GM12878 (cell line): ENCODE data around the gene CAPSL. TPM values are rescaled to one million over a fixed set of nuclear protein-coding genes. Genes with fewer than 3 reads are reported as not detected.

ENCODE experiments used
- ATAC-seq: fragments of 200-7000 bp; cut with Tn5 transposase; 3 replicates; pipeline ENCODE4 v1.9.1; 2020; ENCODE audit warnings: mild to moderate bottlenecking, moderate library complexity
- BruUV-seq: library from RNA; stranded (reverse); fragments of 400-500 nt; replicated peaks from 2 replicates; lab custom pipeline; 2021; lab: Mats Ljungman, UMichigan
- CTCF ChIA-PET: fragments of 300-600 bp; sonication (Branson Sonifier 250); formaldehyde crosslinking; extraction: SDS; loops from one replicate; lab custom pipeline; 2021; ENCODE audit warnings: inconsistent platforms; lab: Yijun Ruan, JAX
- POLR2A ChIA-PET: fragments of 350-600 bp; formaldehyde crosslinking; extraction: SDS; loops from one replicate; lab custom pipeline; 2021; ENCODE audit warnings: inconsistent platforms; lab: Charles Lee
- RAD21 ChIA-PET: fragments of 300-600 bp; sonication (Branson Sonifier 250); formaldehyde crosslinking; loops from one replicate; lab custom pipeline; 2023; ENCODE audit warnings: antibody characterized with exemption; ENCODE audit not compliant: unreplicated experiment; lab: Charles Lee
- SMC1A ChIA-PET: fragments of 300-600 bp; sonication (Branson Sonifier 250); formaldehyde crosslinking; loops from one replicate; lab custom pipeline; 2023; ENCODE audit not compliant: unreplicated experiment, uncharacterized antibody; lab: Charles Lee
- DNase-seq: peaks from one replicate; pipeline ENCODE4 v3.0.0-alpha.2; 2011; ENCODE audit warnings: low read depth, low spot score
- FAIRE-seq: peaks from 3 replicates; lab custom pipeline; 2011; peaks lifted over from hg19 to GRCh38; lab: Jason Lieb, UNC
- H2AFZ ChIP-seq: 2 replicates; pipeline ENCODE4 v1.6.0; 2011; ENCODE audit warnings: low read depth, low read length, control low read depth; ENCODE audit not compliant: control insufficient read depth
- H3K27ac ChIP-seq: 2 replicates; pipeline ENCODE4 v1.5.1; 2011; ENCODE audit warnings: control low read depth; ENCODE audit not compliant: control insufficient read depth, insufficient read depth
- H3K27me3 ChIP-seq, 2 experiments: replicated peaks in 1 of 2; 2 replicates each; pipeline versions ENCODE4 v1.6.0 to v1.6.1; 2011; ENCODE audit warnings: low read length in 1 of 2; ENCODE audit not compliant: control insufficient read depth in 2 of 2, insufficient read depth in 2 of 2
- H3K36me3 ChIP-seq, 2 experiments: 2 replicates each; pipeline ENCODE4 v1.5.1; 2011; ENCODE audit warnings: low read length in 1 of 2; ENCODE audit not compliant: control insufficient read depth in 2 of 2, insufficient read depth in 2 of 2
- H3K4me1 ChIP-seq: 2 replicates; pipeline ENCODE4 v1.6.1; 2011; ENCODE audit warnings: mild to moderate bottlenecking, low read length, moderate library complexity, mixed read lengths; ENCODE audit not compliant: control insufficient read depth, insufficient read depth
- H3K4me2 ChIP-seq: 2 replicates; pipeline ENCODE4 v1.6.0; 2011; ENCODE audit warnings: control low read depth; ENCODE audit not compliant: control insufficient read depth, insufficient read depth
- H3K4me3 ChIP-seq: fragments of 200-600 bp; sonication (generic); 2 replicates; pipeline ENCODE4 v1.5.1; 2016
- H3K79me2 ChIP-seq: 2 replicates; pipeline ENCODE4 v1.6.0; 2011; ENCODE audit warnings: low read length; ENCODE audit not compliant: control insufficient read depth, insufficient read depth
- H3K9ac ChIP-seq: 2 replicates; pipeline ENCODE4 v1.8.0; 2011; ENCODE audit warnings: low read length, control low read depth, mixed read lengths; ENCODE audit not compliant: control insufficient read depth, insufficient read depth
- H3K9me3 ChIP-seq: replicated peaks from 3 replicates; pipeline ENCODE4 v1.5.1; 2011; ENCODE audit warnings: mild to moderate bottlenecking, low read length; ENCODE audit not compliant: control insufficient read depth, insufficient read depth
- H4K20me1 ChIP-seq: 2 replicates; pipeline ENCODE4 v1.6.0; 2011; ENCODE audit not compliant: control insufficient read depth, insufficient read depth
- BHLHE40 ChIP-seq, 2 experiments: fragments of 450-650 bp in 1 of 2; IDR thresholded peaks; 2 replicates each; pipeline ENCODE4 v1.6.1; 2011 to 2017; ENCODE audit warnings: low read depth in 2 of 2, borderline replicate concordance in 1 of 2, improper control_type of control experiment in 1 of 2, low read length in 1 of 2, mild to moderate bottlenecking in 1 of 2
- BMI1 ChIP-seq: fragments of 450-650 bp; IDR thresholded peaks from 2 replicates; pipeline ENCODE4 v1.6.1; 2016; ENCODE audit warnings: mild to moderate bottlenecking, moderate library complexity, borderline replicate concordance
- CBFB ChIP-seq: IDR thresholded peaks from 2 replicates; pipeline ENCODE4 v1.6.1; 2016; ENCODE audit warnings: antibody characterized with exemption, low read depth
- CEBPB ChIP-seq, 2 experiments: fragments of 150-350 bp in 1 of 2; IDR thresholded peaks; 2 replicates each; pipeline ENCODE4 v1.6.1; 2012 to 2014; ENCODE audit warnings: low read depth in 2 of 2, low read length in 2 of 2, borderline replicate concordance in 1 of 2, inconsistent platforms in 1 of 2
- MTA2 ChIP-seq: fragments of 450-650 bp; IDR thresholded peaks from 2 replicates; pipeline ENCODE4 v1.6.1; 2016; ENCODE audit warnings: low read depth, mild to moderate bottlenecking, moderate library complexity
- MXI1 ChIP-seq: fragments of 150-350 bp; IDR thresholded peaks from 2 replicates; pipeline ENCODE4 v1.6.1; 2011; ENCODE audit warnings: low read depth, mild to moderate bottlenecking, inconsistent platforms, low read length, improper control_type of control experiment
- RUNX3 ChIP-seq: IDR thresholded peaks from 2 replicates; pipeline ENCODE4 v1.6.1; 2012; ENCODE audit warnings: low read length, inconsistent platforms
- SMAD1 ChIP-seq: fragments of 450-650 bp; IDR thresholded peaks from 2 replicates; pipeline ENCODE4 v1.6.1; 2018; ENCODE audit warnings: mild to moderate bottlenecking, low read depth; ENCODE audit not compliant: partially characterized antibody
- SRF ChIP-seq, 2 experiments: IDR thresholded peaks; 2 replicates each; pipeline ENCODE4 v1.6.1; 2011; ENCODE audit warnings: low read depth in 2 of 2, low read length in 2 of 2, mild to moderate bottlenecking in 1 of 2, moderate library complexity in 1 of 2
- ZBED1 ChIP-seq: IDR thresholded peaks from 2 replicates; pipeline ENCODE4 v1.6.1; 2016; ENCODE audit warnings: borderline replicate concordance
- ZNF384 ChIP-seq: IDR thresholded peaks from 2 replicates; pipeline ENCODE4 v1.6.1; 2012; ENCODE audit warnings: low read depth, mild to moderate bottlenecking, low read length, improper control_type of control experiment, borderline replicate concordance
- WGBS: methylation state at CpG from one replicate; pipeline ENCODE4 v1.1.6; 2016; ENCODE audit warnings: low lambda C conversion rate; ENCODE audit not compliant: insufficient replicate concordance, insufficient coverage; ENCODE audit errors: missing lambda C conversion rate; 5-methylcytosine and 5-hydroxymethylcytosine counted together
- in situ Hi-C: fragments of 300-500 bp; cut with MboI; formaldehyde crosslinking; loops from 9 replicates; pipeline ENCODE4 v1.14.3; 2018; ENCODE audit warnings: mixed read lengths
- intact Hi-C: fragments of 100-400 bp; cut with micrococcal nuclease; formaldehyde crosslinking; loops from one replicate; pipeline ENCODE4 v1.14.2; 2022; ENCODE audit not compliant: unreplicated experiment
- polyA plus RNA-seq, 11 experiments: library from polyadenylated mRNA; depleted of rRNA in 4 of 11; unstranded in 6 of 11; stranded (reverse) in 5 of 11; fragments of >200 nt; fragmentation: Nextera tagmentation in 4 of 11; fragmentation: Illumina TruSeq in 1 of 11; extraction: Ambion mirVana in 4 of 11; extraction: Trizol in 1 of 11; gene quantifications; 1 replicate in 1 of 11; 2 replicates in 10 of 11; pipeline versions ENCODE4 v1.2.1 to v1.2.3, GENCODE V29; 2011 to 2016; ENCODE audit warnings: inconsistent platforms in 2 of 11, missing spikeins in 2 of 11, low read depth in 1 of 11
- total RNA-seq, 4 experiments: library from RNA; depleted of rRNA in 3 of 4; stranded (reverse); fragments of >200 nt in 3 of 4; fragmentation: Illumina TruSeq in 1 of 4; extraction: Trizol in 1 of 4; gene quantifications; 2 replicates each; pipeline versions ENCODE4 v1.2.1 to v1.2.3, GENCODE V29; 2013 to 2021
- TF ChIP-seq, protein P1 (sequence below): IDR thresholded peaks from 2 replicates; pipeline ENCODE4 v1.6.1; 2012; ENCODE audit warnings: low read depth, low read length, improper control_type of control experiment
- TF ChIP-seq, protein P2 (sequence below), 3 experiments: IDR thresholded peaks in 2 of 3; conservative IDR thresholded peaks in 1 of 3; 2 replicates each; pipeline ENCODE4 v1.5.1; 2011; ENCODE audit warnings: low read depth in 3 of 3, low read length in 3 of 3, mild to moderate bottlenecking in 3 of 3, control low read depth in 2 of 3, moderate library complexity in 2 of 3, inconsistent platforms in 1 of 3, mixed read lengths in 1 of 3; ENCODE audit not compliant: control insufficient read depth in 2 of 3, insufficient read depth in 1 of 3; ENCODE audit errors: extremely low read depth in 1 of 3
- TF ChIP-seq, protein P3 (sequence below): fragments of 150-350 bp; IDR thresholded peaks from 2 replicates; pipeline ENCODE4 v1.6.1; 2014; ENCODE audit warnings: mild to moderate bottlenecking, low read depth, low read length

Gene CAPSL
- total and polyA plus RNA-seq, 10 of the 15 experiments (the other 5 are each of a cell fraction or from before 2014, with no cell fraction given), result 0.19 to 0.57 (median 0.20) TPM; not detected in 7

DNA sequence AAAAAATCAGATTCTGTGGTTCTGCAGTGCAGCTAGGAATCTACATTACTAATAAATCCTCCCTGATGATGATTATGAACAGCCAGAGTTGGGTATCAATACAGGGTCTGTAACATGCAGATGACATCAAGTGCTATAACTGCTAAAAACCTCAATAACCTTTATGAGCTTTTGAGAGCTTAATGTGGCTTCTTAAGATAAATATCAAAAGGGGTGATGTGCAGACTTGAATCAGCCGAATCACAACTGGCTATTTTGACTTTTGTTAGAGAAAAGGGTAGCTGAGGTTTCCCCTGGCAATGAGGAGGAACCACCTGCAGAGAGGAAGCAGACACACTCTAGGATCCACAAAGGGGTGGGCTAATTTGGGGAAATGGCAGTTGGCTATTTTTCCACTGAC, 30.2 kb downstream of the CAPSL start (continued):
- TF ChIP-seq MXI1, result no peak
- TF ChIP-seq BMI1, result no peak
- TF ChIP-seq ZNF384, result no peak
- TF ChIP-seq, all 136 proteins: peak for 0

DNA sequence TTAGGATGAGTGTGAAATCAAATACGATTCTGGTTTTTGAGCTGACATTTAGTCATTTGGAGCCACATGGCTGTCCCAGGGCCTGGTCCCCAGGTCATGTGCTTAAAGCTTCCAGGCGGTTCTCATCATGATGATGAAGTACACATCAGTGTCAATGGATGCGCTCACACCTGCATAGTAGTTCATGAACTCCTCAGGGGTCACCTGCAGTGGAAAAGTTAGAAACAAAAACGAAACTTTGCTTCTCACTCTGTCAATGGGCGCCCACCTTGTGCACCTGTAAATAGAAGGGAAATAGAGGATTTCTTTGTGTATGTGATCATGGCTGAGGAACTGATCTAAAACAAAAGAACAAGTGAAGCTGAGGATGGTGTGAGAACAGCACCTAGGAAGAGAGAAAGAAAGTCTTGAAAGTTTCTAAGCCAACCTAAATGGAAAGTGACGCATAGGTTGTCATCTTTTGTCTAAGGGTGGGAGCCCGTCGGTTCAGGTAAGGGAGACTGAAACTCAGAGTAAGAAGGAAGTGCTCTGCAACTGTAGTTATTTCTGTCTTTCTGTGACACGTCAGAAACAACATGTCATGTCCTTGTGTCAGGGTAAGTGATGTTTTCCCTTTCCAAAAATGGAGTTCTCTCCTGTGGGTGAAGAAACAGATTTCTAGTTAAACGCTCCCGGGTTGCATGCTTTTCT, 33.8 kb downstream of the CAPSL start:
- DNase-seq (peak; percentile 55), FAIRE-seq (peak; percentile 31), ATAC-seq (peak; percentile 71)
- no peak overlapping the region for H3K9ac ChIP-seq
- ChIA-PET POLR2A (interaction anchor here (0.8 to 1.6 kb wide), 4 partner anchors 22 to 48 kb away, joined by 3 to 6 read pairs (median 4); partner anchors contain the start of gene IL7R), CTCF (interaction anchor here (0.7 to 2.6 kb wide), 9 partner anchors 11 to 692 kb away, joined by 3 to 13 read pairs (median 3); no protein-coding TSS in a partner anchor), RAD21 (interaction anchor here (1.0 to 3.1 kb wide), 6 partner anchors 19 to 71 kb away, joined by 3 to 16 read pairs (median 4); no protein-coding TSS in a partner anchor), SMC1A (interaction anchor here (1.2 to 13.7 kb wide), 5 partner anchors 11 to 47 kb away, joined by 5 to 238 read pairs (median 9); partner anchors contain the start of gene IL7R)
- H3K4me1 ChIP-seq, result peaks cover 43% of the 10 kb centered on the region
- H3K79me2 ChIP-seq, result no peaks in the 10 kb centered on the region
- H3K4me2 ChIP-seq, result peak overlapping the region; percentile 23; the same call in 1 of the 2 replicates
- 19% methylated on average over 11 of the region's 11 CpGs for WGBS
- no TSS peak for BruUV-seq
- no peak overlapping the region; the same call in 1 of the 2 replicates for H2AFZ ChIP-seq
- in situ Hi-C loops (no loop called here), intact Hi-C loops (no loop called here)
- no peaks in the 10 kb centered on the region for H3K9me3 ChIP-seq
- no peaks in the 10 kb centered on the region for H4K20me1 ChIP-seq
- no peaks in the 10 kb centered on the region for H3K36me3 ChIP-seq
- H3K27ac ChIP-seq, result peak overlapping the region; percentile 66
- H3K27me3 ChIP-seq, result no peaks in the 10 kb centered on the region
- no peak overlapping the region for H3K4me3 ChIP-seq
- TF ChIP-seq MTA2, result peak; percentile 64; the same call in 1 of the 2 replicates
- TF ChIP-seq, protein P1, sequence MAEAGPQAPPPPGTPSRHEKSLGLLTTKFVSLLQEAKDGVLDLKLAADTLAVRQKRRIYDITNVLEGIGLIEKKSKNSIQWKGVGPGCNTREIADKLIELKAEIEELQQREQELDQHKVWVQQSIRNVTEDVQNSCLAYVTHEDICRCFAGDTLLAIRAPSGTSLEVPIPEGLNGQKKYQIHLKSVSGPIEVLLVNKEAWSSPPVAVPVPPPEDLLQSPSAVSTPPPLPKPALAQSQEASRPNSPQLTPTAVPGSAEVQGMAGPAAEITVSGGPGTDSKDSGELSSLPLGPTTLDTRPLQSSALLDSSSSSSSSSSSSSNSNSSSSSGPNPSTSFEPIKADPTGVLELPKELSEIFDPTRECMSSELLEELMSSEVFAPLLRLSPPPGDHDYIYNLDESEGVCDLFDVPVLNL, result no peak
- 0 out of 4 replicates have a peak, but pooled peaks of 1 of the 2 experiments have one; percentile 20 for TF ChIP-seq SRF (IDR thresholded peaks at IDR 0.05; ENCODE audit: low read depth in 2 of 2, low read length in 2 of 2)
- no peak for TF ChIP-seq MXI1
- 0 out of 2 replicates have a peak, but pooled peaks have one; percentile 26 for TF ChIP-seq ZBED1
- no peak for TF ChIP-seq SMAD1
- TF ChIP-seq RUNX3, result peak; percentile 31; the same call in 1 of the 2 replicates
- TF ChIP-seq BHLHE40 (IDR thresholded peaks at IDR 0.05; ENCODE audit: borderline replicate concordance in 1 of 2, low read depth in 2 of 2, low read length in 1 of 2), result peak; percentile 2 to 11; a peak in 1 of 4 replicates
- TF ChIP-seq CEBPB (IDR thresholded peaks at IDR 0.05; ENCODE audit: borderline replicate concordance in 1 of 2, low read depth in 2 of 2, low read length in 2 of 2), result 0 out of 4 replicates have a peak, but pooled peaks of 1 of the 2 experiments have one; percentile 38
- TF ChIP-seq, protein P2, sequence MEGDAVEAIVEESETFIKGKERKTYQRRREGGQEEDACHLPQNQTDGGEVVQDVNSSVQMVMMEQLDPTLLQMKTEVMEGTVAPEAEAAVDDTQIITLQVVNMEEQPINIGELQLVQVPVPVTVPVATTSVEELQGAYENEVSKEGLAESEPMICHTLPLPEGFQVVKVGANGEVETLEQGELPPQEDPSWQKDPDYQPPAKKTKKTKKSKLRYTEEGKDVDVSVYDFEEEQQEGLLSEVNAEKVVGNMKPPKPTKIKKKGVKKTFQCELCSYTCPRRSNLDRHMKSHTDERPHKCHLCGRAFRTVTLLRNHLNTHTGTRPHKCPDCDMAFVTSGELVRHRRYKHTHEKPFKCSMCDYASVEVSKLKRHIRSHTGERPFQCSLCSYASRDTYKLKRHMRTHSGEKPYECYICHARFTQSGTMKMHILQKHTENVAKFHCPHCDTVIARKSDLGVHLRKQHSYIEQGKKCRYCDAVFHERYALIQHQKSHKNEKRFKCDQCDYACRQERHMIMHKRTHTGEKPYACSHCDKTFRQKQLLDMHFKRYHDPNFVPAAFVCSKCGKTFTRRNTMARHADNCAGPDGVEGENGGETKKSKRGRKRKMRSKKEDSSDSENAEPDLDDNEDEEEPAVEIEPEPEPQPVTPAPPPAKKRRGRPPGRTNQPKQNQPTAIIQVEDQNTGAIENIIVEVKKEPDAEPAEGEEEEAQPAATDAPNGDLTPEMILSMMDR (IDR thresholded peaks at IDR 0.05 in 2 of 3, conservative IDR thresholded peaks at IDR 0.05 in 1 of 3; ENCODE audit: control insufficient read depth in 2 of 3, extremely low read depth in 1 of 3, insufficient read depth in 1 of 3, low read depth in 3 of 3, low read length in 3 of 3), result no peak
- TF ChIP-seq, protein P3, sequence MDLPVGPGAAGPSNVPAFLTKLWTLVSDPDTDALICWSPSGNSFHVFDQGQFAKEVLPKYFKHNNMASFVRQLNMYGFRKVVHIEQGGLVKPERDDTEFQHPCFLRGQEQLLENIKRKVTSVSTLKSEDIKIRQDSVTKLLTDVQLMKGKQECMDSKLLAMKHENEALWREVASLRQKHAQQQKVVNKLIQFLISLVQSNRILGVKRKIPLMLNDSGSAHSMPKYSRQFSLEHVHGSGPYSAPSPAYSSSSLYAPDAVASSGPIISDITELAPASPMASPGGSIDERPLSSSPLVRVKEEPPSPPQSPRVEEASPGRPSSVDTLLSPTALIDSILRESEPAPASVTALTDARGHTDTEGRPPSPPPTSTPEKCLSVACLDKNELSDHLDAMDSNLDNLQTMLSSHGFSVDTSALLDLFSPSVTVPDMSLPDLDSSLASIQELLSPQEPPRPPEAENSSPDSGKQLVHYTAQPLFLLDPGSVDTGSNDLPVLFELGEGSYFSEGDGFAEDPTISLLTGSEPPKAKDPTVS, result no peak
- no peak for TF ChIP-seq CBFB
